ENCODE results near the gene GPR89B.
A peak's percentile ranks its signal among the peaks of the same experiment; 100 is the strongest.
"Not testable (repeated sequence)": the region's sequence is repeated elsewhere in the genome, so short reads cannot be mapped to it uniquely, and the experiment has no call there.

Gene GPR89B

DNA sequence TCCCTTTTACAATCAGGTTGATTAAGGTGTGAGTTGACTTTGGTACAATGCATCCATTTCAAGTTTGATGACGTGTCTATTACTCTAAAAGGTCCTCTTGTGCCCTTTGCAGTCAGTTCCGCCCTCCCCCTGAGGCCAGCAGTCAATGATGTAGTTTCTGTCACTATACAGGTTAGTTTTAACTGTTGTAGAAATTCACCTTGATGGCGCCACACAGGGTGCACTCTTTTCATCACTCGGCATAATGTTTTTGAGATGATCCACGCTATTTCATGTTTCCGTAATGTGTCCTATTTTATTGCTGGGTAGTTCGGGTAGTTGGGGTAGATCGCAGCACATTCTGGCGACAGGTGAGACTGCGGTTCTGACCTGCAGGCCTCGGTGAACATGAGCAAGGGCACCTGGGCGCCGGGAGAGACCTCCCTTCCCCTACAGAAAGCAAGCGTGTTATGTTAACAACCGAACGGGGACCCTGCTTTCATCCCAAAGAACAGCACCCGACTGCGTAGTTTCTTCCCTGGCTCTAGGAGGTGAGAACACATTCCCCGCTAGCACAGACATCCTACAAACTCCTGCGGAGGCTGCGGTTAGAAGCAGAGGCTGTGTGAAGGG lies 109.7 kb downstream of the GPR89B start:
- DNase-seq: not testable (repeated sequence)

DNA sequence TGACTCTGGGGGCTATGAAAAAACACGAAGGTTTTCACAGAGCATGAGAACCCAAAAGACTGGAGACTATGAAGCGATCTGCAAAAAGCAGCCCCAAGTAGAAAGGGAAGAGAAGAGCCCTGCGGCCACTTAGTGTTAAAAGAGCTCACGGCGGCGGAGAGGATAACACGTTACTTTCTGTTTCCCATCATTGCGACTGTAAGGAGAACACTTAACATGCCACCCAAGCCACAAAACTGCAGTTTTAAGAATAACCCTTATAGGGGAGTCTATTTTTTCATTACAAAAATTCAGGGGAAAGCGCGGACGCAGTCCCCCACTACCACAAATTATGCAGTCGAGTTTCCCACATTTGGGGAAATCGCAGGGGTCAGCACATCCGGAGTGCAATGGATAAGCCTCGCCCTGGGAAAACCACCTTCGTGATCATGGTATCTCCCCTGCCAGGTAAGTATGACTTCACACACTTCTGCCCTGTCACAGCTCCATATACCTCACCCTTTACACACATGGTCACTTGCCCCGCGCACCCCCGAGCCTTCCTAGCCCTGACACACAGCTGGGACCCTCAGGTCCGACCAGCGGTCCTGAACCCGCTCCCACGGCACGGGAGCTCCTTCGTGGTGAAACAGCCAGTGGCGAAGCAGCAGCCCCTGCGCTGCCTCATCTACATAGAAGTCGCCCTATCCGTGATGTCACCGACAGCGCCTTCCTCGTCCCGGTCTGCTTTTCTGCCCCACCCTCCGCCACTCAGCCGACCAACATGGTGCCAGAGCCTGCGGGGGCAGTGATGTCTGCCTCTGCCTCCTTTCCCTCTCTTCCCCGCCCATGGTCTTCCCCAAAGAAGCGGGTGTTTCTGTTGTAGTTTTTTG lies 110.5 kb downstream of the GPR89B start:
- DNase-seq: peak; percentile 53
